Activated CD4-positive, alpha-beta T cell treated with anti-CD3 and anti-CD28 coated beads, Interleukin-2, amount 50 U/mL, for 16 hours (primary cell): ENCODE data around the gene IFTAP.
"Not testable (repeated sequence)": the region's sequence is repeated elsewhere in the genome, so short reads cannot be mapped to it uniquely, and the experiment has no call there.

Source experiments
- DNase-seq: peaks from one replicate; pipeline ENCODE4 v3.0.0-alpha.2; 2020

IFTAP gene

DNA sequence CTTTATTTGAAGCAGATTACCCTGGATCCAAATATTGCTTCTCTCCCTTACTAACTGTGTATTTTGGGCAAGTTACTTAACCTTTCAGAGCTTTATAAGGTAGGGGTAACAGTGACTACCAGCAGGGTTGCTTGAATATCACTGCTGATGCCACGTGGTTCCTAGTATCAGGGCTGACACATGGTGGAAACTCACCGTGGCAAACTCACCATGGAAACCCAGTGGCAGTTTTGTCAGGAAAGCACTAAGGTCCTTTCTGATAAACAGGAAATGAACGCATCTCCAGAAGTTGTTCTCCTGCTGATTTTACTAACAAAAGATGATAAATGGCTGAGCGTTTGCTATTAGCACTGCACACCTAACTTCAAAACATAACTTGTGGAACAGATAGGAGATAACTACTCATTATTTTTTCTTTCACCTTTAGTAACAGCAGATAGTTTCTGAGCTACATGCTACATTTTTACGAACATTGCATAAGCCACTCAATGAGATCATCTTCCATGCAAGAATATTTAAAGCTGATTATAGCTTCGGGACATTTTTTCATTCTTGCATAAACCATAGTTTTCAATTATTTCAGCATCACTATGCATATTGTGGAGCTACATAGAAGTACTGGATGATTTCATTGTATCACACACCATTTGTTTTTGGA lies 63.4 kb downstream of the IFTAP start:
- no peak for DNase-seq

DNA sequence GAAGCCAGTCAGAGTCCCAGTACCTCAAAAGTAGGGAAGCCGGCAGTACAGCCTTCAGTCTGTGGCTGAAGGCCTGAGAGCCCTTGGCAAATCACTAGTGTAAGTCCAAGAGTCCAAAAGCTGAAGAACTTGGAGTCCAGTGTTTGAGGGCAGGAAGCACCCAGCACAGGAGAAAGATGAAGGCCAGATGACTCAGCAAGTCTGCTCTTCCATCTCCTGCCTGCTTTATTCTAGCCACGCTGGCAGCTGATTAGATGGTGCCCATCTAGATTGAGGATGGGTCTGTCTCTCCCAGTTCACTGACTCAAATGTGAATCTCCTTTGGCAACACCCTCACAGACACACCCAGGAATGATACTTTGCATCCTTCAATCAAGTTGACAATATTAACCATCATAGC lies 67.1 kb downstream of the IFTAP start:
- DNase-seq: not testable (repeated sequence)

DNA sequence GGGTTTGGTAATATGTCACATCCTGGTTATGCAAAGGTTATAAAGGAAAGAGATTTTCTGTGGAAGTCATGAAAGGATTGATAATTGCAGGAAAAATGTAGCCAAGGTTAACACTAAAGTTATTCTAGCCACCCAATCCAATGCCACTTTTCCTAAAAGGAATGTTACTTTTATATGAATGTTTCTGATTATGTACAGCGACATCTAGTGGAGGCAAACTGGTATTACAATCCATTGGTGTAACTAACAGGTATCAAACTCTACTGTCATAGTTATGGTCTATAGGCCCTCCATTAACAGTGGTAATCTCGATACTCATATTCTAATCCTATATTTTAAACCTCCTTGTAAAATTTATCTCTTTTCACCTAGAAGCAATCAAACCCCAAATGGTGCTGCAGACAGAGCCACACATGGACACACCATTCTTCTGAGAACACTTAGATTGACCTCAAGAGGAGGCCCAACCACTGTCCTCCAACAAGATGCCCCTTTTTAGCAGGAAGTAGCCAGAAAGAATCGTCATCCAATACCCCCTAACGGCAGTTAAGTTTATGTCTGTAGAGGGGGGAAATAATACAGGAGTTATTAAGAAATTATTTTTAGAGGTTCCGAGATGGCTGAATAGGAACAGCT lies 78.6 kb downstream of the IFTAP start:
- DNase-seq: peak; percentile 41

GRCh38 chr11:36679547-36679946 lies 85.2 kb downstream of the IFTAP start:
- not testable (repeated sequence) for DNase-seq

- DNase-seq: no peak
These were observed 89.5 kb downstream of the IFTAP start for GRCh38 chr11:36683818-36684217.

- DNase-seq: peak; percentile 2
These were observed 90.8 kb downstream of the IFTAP start for GRCh38 chr11:36684840-36685801.

- DNase-seq: no peak
These were observed 93.8 kb downstream of the IFTAP start for GRCh38 chr11:36688132-36688531.

DNA sequence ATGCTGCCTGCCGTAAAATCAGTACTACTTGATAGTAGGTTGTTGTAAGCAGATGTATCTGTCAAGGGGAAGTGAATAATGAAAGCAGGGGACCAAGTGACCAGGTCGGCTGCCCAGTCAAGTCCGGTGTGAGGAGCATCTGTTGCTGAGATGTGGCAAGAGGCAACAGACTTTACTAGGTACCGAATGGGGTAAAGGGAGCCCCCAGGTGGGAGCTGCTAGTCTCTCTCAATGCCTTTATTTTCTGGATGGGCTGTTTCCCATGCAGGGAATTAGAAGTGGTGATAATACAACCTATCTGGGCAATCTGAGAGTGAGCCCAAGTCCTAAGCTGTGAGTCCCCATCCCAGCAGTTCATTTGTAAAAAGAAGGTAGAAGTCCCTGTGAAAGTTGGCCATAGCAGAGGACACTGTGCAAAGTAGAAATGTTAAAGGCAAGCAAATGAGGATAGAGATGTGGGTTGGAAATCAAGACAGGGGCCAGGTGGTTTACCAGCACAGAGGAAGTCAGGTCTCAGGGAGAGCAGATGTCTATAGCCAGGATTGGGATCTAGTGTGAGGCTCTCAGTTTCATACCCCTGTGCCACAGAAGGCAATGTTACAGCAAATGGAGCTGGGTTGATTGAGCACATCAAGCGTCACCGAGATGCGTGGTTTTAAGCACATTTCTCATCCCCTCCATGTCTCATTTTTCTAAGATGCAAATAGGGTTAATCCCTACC lies 94.4 kb downstream of the IFTAP start:
- no peak for DNase-seq

DNA sequence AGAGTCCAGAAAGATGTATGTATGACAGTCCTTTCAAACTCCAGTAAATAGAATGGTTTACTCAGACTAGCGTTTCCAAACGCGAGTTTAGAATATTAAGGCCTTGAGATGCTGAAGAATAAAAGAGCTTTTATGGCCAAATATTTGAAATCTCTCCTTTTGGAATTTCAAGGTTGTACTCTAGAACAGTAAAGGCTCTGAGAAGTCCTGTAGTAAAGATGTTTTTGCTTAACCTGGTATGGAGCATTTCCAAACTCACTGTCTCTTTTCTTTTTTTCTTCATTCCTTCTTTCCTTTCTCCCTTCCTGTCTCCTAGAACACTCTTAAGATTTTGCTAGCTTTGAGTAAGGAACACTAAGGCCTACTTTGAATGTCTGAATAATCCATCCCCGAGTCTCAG lies 95.1 kb downstream of the IFTAP start:
- no peak for DNase-seq

- no peak for DNase-seq
These were observed 98.4 kb downstream of the IFTAP start for GRCh38 chr11:36692704-36693103.

DNA sequence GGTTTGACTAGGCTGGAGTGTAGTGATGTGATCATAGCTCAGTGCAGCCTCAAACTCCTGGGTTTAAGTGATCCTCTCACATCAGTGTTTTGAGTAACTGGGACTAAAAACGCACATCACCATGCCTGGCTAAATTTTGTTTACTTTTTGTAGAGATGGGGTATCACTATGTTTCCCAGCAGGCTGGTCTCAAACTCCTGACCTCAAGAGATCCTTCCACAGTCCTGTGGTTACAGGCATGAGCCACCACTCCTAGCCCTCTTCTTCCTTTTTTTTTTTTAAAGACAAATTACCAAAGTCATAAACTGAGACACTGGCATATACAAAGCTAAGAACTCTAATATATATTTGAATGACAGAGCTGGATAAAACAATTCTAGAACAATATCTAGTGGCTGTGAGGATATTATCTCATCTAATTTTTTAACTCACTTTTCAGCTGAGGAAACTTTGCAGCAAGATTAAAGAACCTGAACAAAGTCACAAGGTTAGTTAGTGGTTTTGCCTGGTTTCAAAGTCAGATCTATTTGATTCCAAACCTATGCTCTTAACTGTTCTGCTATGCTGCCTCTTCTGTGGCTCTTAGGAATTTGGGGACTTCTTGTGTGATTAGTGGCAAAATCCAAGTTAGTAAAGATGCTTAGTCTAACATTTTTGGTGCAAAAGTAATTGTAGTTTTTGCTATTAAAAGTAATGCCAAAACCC lies 99.0 kb downstream of the IFTAP start:
- no peak for DNase-seq

DNA sequence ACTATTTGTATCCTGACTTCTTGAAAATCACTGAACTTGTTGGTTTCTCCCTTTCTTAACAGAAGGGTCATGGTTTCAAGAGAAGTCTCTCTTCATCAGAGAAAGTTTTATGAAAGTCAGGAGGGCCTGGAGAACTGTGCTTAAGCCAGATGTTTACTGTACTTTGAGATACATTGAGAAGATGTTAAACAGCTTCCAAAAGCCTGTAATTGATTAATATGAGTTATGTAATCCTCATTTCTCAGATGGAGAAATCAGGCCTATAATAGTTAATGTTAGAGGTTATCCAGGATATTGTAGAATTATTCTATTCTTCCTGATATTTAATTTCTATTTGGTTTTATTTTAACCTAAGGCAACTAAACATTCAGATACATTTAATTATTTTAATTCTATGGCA lies 100.8 kb downstream of the IFTAP start:
- DNase-seq: no peak

DNA sequence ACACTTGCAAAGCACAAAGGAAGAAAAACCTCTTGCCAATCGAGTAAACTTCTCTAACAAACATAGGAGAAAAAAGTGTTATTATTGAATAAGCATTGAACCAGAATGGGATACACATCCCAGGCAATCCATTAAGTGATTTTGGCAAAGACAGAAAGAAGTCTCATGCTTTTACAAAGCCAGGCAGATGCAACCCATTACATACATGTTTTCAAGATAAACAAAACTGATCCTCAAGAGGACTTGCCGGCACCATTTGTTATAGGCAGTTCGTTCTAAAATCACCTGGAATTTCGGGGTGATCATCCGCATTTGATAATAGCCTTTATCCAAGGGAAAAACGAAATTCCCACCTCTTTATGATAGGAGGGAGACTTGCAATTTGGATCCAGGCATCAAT lies 101.3 kb downstream of the IFTAP start:
- DNase-seq: no peak

GRCh38 chr11:36696550-36696949 lies 102.2 kb downstream of the IFTAP start:
- no peak for DNase-seq

GRCh38 chr11:36699271-36699670 lies 105.0 kb downstream of the IFTAP start:
- DNase-seq: no peak

- DNase-seq: no peak
These were observed 105.9 kb downstream of the IFTAP start for GRCh38 chr11:36700246-36700645.

- peak; percentile 37 for DNase-seq
These were observed 108.2 kb downstream of the IFTAP start for GRCh38 chr11:36702330-36703054.

DNA sequence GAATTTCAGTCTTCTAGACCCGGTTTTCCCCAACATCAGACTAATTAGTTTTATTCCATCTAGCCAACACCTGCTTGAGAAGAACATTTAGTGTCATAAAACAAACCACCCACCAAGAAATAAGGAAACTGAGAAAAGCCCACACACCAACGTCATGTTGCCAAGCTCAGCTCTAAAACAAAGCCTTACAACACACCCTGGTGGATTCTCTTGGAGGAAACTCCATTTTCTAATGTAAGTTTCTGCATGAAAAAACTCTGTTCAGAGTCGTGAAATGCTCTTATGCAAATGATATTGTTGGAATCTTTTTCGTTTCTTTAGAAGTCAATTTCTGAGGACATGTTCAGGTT lies 108.7 kb downstream of the IFTAP start:
- DNase-seq: no peak
